BJ (cell line): ENCODE measurements around the gene PPM1A. TPM values are rescaled to one million over a fixed set of nuclear protein-coding genes. Genes with fewer than 3 reads are reported as not detected.

Source experiments
- CTCF ChIA-PET: fragments of 350-600 bp; formaldehyde crosslinking; extraction: SDS; loops from one replicate; lab custom pipeline; 2021; ENCODE audit warnings: antibody characterized with exemption, inconsistent platforms; lab: Yijun Ruan, JAX
- POLR2A ChIA-PET: fragments of 300-600 bp; sonication (Branson Sonifier 250); formaldehyde crosslinking; extraction: SDS; loops from one replicate; lab custom pipeline; 2021; ENCODE audit warnings: antibody characterized with exemption; lab: Charles Lee
- DNase-seq: peaks from one replicate; pipeline ENCODE4 v3.0.0-alpha.2; 2011; ENCODE audit warnings: low read depth
- H3K27me3 ChIP-seq: 2 replicates; pipeline ENCODE4 v1.6.0; 2011; ENCODE audit warnings: low read length; ENCODE audit not compliant: control insufficient read depth, insufficient read depth
- H3K36me3 ChIP-seq: 2 replicates; pipeline ENCODE4 v1.5.1; 2011; ENCODE audit warnings: low read length; ENCODE audit not compliant: control insufficient read depth, insufficient read depth
- H3K4me3 ChIP-seq: 2 replicates; pipeline ENCODE4 v1.5.1; 2011; ENCODE audit warnings: low read depth, mild to moderate bottlenecking, control low read depth, low read length
- CTCF ChIP-seq: IDR thresholded peaks from 2 replicates; pipeline ENCODE4 v1.5.1; 2011; ENCODE audit warnings: low read depth, mild to moderate bottlenecking, control low read depth, inconsistent platforms, low read length, moderate library complexity; ENCODE audit not compliant: insufficient read depth
- polyA plus RNA-seq: library from polyadenylated mRNA; depleted of rRNA; stranded (reverse); fragments of >200 nt; gene quantifications from 2 replicates; pipeline ENCODE4 v1.2.3, GENCODE V29; 2011

PPM1A gene
- polyA plus RNA-seq, 1 experiment: 18.5 TPM

GRCh38 chr14:60206249-60206670 is 42.8 kb upstream of the PPM1A start:
- no peaks in the 10 kb centered on the region for H3K36me3 ChIP-seq
- ChIA-PET CTCF (no interaction called here), POLR2A (no interaction called here)
- peaks cover 2% of the 10 kb centered on the region; the same call in 1 of the 2 replicates for H3K27me3 ChIP-seq
- DNase-seq: no peak
- no peak for TF ChIP-seq CTCF
- H3K4me3 ChIP-seq: no peak overlapping the region

- CTCF ChIA-PET: no interaction called here
- no peak for TF ChIP-seq CTCF
- Histone ChIP-seq H3K27me3 (peaks cover 2% of the 10 kb centered on the region; the same call in 1 of the 2 replicates), H3K36me3 (no peaks in the 10 kb centered on the region), H3K4me3 (no peak overlapping the region)
- POLR2A ChIA-PET: no interaction called here
- no peak for DNase-seq
Measured at GRCh38 chr14:60206837-60207533, 42.0 kb upstream of the PPM1A start.

GRCh38 chr14:60210703-60211102 is 38.3 kb upstream of the PPM1A start:
- POLR2A ChIA-PET: no interaction called here
- peaks cover 2% of the 10 kb centered on the region; the same call in 1 of the 2 replicates for H3K27me3 ChIP-seq
- H3K36me3 ChIP-seq: no peaks in the 10 kb centered on the region
- CTCF ChIA-PET: interaction anchor here (0.9 kb wide), 1 partner anchor 12 kb away, joined by 3 read pairs; no protein-coding TSS in a partner anchor
- no peak for TF ChIP-seq CTCF
- no peak overlapping the region for H3K4me3 ChIP-seq
- DNase-seq: no peak

- ChIA-PET POLR2A (no interaction called here), CTCF (interaction anchor here (0.9 kb wide), 1 partner anchor 12 kb away, joined by 3 read pairs; no protein-coding TSS in a partner anchor)
- H3K27me3 ChIP-seq: peaks cover 4% of the 10 kb centered on the region
- DNase-seq: no peak
- no peak for TF ChIP-seq CTCF
- no peak overlapping the region for H3K4me3 ChIP-seq
- H3K36me3 ChIP-seq: no peaks in the 10 kb centered on the region
Measured at GRCh38 chr14:60211153-60211552, 37.9 kb upstream of the PPM1A start.

- no peaks in the 10 kb centered on the region for H3K36me3 ChIP-seq
- CTCF ChIA-PET: no interaction called here
- peaks cover 5% of the 10 kb centered on the region for H3K27me3 ChIP-seq
- POLR2A ChIA-PET: no interaction called here
- H3K4me3 ChIP-seq: no peak overlapping the region
- no peak for TF ChIP-seq CTCF
- DNase-seq: no peak
Measured at GRCh38 chr14:60212503-60213371, 36.3 kb upstream of the PPM1A start.
